Fibroblast of lung (primary cell): ENCODE data around the gene CSRP1. TPM values are rescaled to one million over a fixed set of nuclear protein-coding genes. Genes with fewer than 3 reads are reported as not detected.

Experiments
- DNase-seq, 2 donors: peaks; one replicate each; pipeline versions ENCODE4 v3.0.0 to v3.0.0-alpha.2; 2010; ENCODE audit warnings: low read depth in 2 of 2
- H2AFZ ChIP-seq: 2 replicates; pipeline ENCODE4 v1.5.1; 2012; ENCODE audit warnings: low read length, control low read depth, inconsistent platforms
- H3K27ac ChIP-seq: 2 replicates; pipeline ENCODE4 v1.5.1; 2011; ENCODE audit warnings: low read length, control low read depth; ENCODE audit not compliant: insufficient read depth
- H3K27me3 ChIP-seq: 2 replicates; pipeline ENCODE4 v1.5.1; 2011; ENCODE audit warnings: mild to moderate bottlenecking, low read length; ENCODE audit not compliant: control insufficient read depth, insufficient read depth
- H3K36me3 ChIP-seq: 2 replicates; pipeline ENCODE4 v1.5.1; 2011; ENCODE audit warnings: low read length; ENCODE audit not compliant: control insufficient read depth, insufficient read depth
- H3K4me1 ChIP-seq: 2 replicates; pipeline ENCODE4 v1.5.1; 2011; ENCODE audit warnings: low read length; ENCODE audit not compliant: control insufficient read depth, insufficient read depth; ENCODE audit errors: extremely low read depth
- H3K4me2 ChIP-seq: 2 replicates; pipeline ENCODE4 v1.5.1; 2011; ENCODE audit warnings: low read length, control low read depth; ENCODE audit not compliant: insufficient read depth; ENCODE audit errors: extremely low read depth
- H3K4me3 ChIP-seq, 4 experiments: fragments of 200-600 bp in 1 of 4; sonication (generic) in 1 of 4; replicated peaks in 1 of 4; 2 replicates each; pipeline ENCODE4 v1.5.1; 2011 to 2016; ENCODE audit warnings: low read length in 4 of 4, low read depth in 3 of 4, mild to moderate bottlenecking in 3 of 4, control low read depth in 2 of 4, inconsistent platforms in 1 of 4, mixed read lengths in 1 of 4; ENCODE audit not compliant: insufficient read depth in 1 of 4; ENCODE audit errors: control extremely low read depth in 1 of 4
- H3K79me2 ChIP-seq: 2 replicates; pipeline ENCODE4 v1.5.1; 2012; ENCODE audit warnings: mild to moderate bottlenecking, low read length, inconsistent platforms; ENCODE audit not compliant: control insufficient read depth, insufficient read depth
- H3K9ac ChIP-seq: 2 replicates; pipeline ENCODE4 v1.5.1; 2011; ENCODE audit warnings: mild to moderate bottlenecking, low read length, control low read depth; ENCODE audit not compliant: insufficient read depth
- H3K9me3 ChIP-seq: 2 replicates; pipeline ENCODE4 v1.5.1; 2012; ENCODE audit warnings: low read depth, low read length; ENCODE audit not compliant: control insufficient read depth, insufficient read depth
- H4K20me1 ChIP-seq: 2 replicates; pipeline ENCODE4 v1.5.1; 2011; ENCODE audit warnings: low read length; ENCODE audit not compliant: control insufficient read depth, insufficient read depth; ENCODE audit errors: extremely low read depth
- CTCF ChIP-seq, 2 donors: IDR thresholded peaks in 1 of 2; conservative IDR thresholded peaks in 1 of 2; 1 replicate in 1 of 2; 2 replicates in 1 of 2; pipeline ENCODE4 v1.5.1; 2011 to 2012; ENCODE audit warnings: low read length in 2 of 2, control low read depth in 1 of 2, inconsistent platforms in 1 of 2, low read depth in 1 of 2, mild to moderate bottlenecking in 1 of 2
- EZH2 ChIP-seq: IDR thresholded peaks from 2 replicates; pipeline ENCODE4 v1.5.1; 2012; ENCODE audit warnings: low read length, control low read depth, mild to moderate bottlenecking; ENCODE audit errors: missing control alignments
- polyA plus RNA-seq, 2 donors: library from polyadenylated mRNA; depleted of rRNA in 1 of 2; stranded (reverse) in 1 of 2; unstranded in 1 of 2; fragments of >200 nt; gene quantifications; 2 replicates each; pipeline ENCODE4 v1.2.1, GENCODE V29; 2011 to 2012; ENCODE audit warnings: missing spikeins in 1 of 2
- total RNA-seq: library from RNA; depleted of rRNA; stranded (reverse); fragments of >200 nt; gene quantifications from 2 replicates; pipeline ENCODE4 v1.2.1, GENCODE V29; 2014

The CSRP1 gene
- total and polyA plus RNA-seq, 2 donors (not counting 1 experiment from before 2014, with no cell fraction given), result 195 to 1,081 TPM

DNA sequence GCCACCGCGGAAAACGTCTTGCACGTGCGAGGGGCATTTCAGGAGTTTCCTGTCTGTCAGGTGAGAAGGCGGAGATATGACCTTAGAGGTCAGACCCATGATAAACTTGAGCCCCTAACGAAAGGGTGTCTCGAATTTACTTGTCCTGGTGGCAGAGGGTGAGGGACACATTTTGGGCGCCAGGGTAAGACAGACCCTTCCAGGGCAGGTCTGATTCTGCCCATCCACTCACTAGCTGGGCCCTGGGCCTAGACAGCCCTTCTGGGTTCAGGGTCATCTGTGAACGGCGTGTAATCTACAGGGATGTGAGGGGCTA, 395 bp upstream of the CSRP1 start:
- H3K4me1 ChIP-seq, result peaks cover 31% of the 10 kb centered on the region
- H4K20me1 ChIP-seq, result no peaks in the 10 kb centered on the region
- H3K79me2 ChIP-seq, result peaks cover 42% of the 10 kb centered on the region
- DNase-seq, result no peak
- peaks cover under 1% of the 10 kb centered on the region for H3K36me3 ChIP-seq
- H2AFZ ChIP-seq, result no peak overlapping the region
- no peaks in the 10 kb centered on the region for H3K9me3 ChIP-seq
- H3K4me2 ChIP-seq, result peak overlapping the region; percentile 65
- peak overlapping the region; percentile 96 for H3K9ac ChIP-seq
- no peak for TF ChIP-seq CTCF (conservative IDR thresholded peaks at IDR 0.05 in 1 of 2, IDR thresholded peaks at IDR 0.05 in 1 of 2; ENCODE audit: low read depth in 1 of 2, low read length in 2 of 2)
- peak overlapping the region in 3 of 4 experiments; percentile 19 to 85 (median 70) for H3K4me3 ChIP-seq
- no peaks in the 10 kb centered on the region for H3K27me3 ChIP-seq
- peak overlapping the region; percentile 95 for H3K27ac ChIP-seq

DNA sequence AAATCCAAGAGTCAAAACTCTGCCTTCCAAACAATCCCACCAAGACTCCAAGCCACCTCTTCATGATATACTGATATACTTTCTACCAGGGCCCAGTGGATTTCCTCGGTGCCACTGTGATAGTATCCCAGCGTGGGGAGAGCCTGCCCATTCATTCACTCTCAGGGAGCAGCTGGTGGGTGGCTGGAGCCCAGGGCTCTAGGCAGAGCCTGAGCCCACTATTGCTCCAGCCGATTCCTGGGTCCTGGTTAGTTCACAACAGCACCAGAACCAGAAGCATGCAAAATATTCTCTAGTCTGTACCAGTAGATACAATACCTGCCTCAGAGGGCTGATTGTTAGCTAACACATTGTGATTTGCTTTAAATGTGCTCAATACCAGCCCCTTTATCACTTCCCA, 831 bp downstream of the CSRP1 start:
- no peak for TF ChIP-seq EZH2
- TF ChIP-seq CTCF (conservative IDR thresholded peaks at IDR 0.05 in 1 of 2, IDR thresholded peaks at IDR 0.05 in 1 of 2; ENCODE audit: low read depth in 1 of 2, low read length in 2 of 2), result no peak
- Histone ChIP-seq H3K9ac (peak overlapping the region; percentile 96), H3K4me3 (peak overlapping the region; percentile 70 to 85 (median 80)), H2AFZ (no peak overlapping the region), H3K9me3 (no peaks in the 10 kb centered on the region), H4K20me1 (no peaks in the 10 kb centered on the region), H3K27ac (peak overlapping the region; percentile 95), H3K79me2 (peaks cover 52% of the 10 kb centered on the region), H3K36me3 (peaks cover 4% of the 10 kb centered on the region), H3K27me3 (no peaks in the 10 kb centered on the region), H3K4me2 (peak overlapping the region; percentile 65), H3K4me1 (peaks cover 31% of the 10 kb centered on the region)
- DNase-seq, result no peak

DNA sequence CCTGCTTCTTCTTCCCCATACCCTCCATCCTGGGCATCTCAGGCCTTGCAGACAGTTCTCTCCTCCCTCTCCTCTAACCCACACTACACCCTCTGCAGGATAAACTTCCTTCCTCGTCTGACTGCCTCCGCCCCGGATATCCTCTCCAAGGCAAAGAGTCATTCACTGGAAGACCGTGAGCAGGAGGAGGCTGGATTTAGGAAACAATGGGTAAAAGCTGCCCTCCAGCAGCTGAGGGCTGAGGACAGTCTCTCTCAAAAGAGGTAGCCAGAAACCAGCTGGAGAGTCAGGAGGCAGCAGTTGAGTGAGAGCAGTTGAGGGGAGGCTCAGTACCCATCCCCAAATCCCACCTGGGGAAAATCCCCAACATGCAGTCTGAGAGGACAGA, 1.4 kb downstream of the CSRP1 start:
- peaks cover 5% of the 10 kb centered on the region for H3K36me3 ChIP-seq
- TF ChIP-seq CTCF (conservative IDR thresholded peaks at IDR 0.05 in 1 of 2, IDR thresholded peaks at IDR 0.05 in 1 of 2; ENCODE audit: low read depth in 1 of 2, low read length in 2 of 2), result no peak
- TF ChIP-seq EZH2, result no peak
- H3K27ac ChIP-seq, result peak overlapping the region; percentile 95
- peak; percentile 77 to 79 for DNase-seq
- H3K9me3 ChIP-seq, result no peaks in the 10 kb centered on the region
- H4K20me1 ChIP-seq, result no peaks in the 10 kb centered on the region
- peaks cover 37% of the 10 kb centered on the region for H3K4me1 ChIP-seq
- peak overlapping the region; percentile 65 for H3K4me2 ChIP-seq
- peak overlapping the region; percentile 96 for H3K9ac ChIP-seq
- H3K27me3 ChIP-seq, result no peaks in the 10 kb centered on the region
- no peak overlapping the region for H2AFZ ChIP-seq
- H3K79me2 ChIP-seq, result peaks cover 58% of the 10 kb centered on the region
- H3K4me3 ChIP-seq, result peak overlapping the region; percentile 70 to 85 (median 80)
